Hepatocyte (in vitro differentiated cells): ENCODE measurements around the gene IL3RA.

Experiments used
- CTCF ChIP-seq: fragments of 200-600 bp; sonication (generic); IDR thresholded peaks from 2 replicates; pipeline ENCODE4 v1.5.1; 2016; ENCODE audit warnings: antibody characterized with exemption, mild to moderate bottlenecking; ENCODE audit not compliant: poor library complexity
- EZH2 ChIP-seq: fragments of 200-600 bp; sonication (generic); IDR thresholded peaks from 2 replicates; pipeline ENCODE4 v1.6.1; 2016; ENCODE audit warnings: antibody characterized with exemption, mild to moderate bottlenecking, borderline replicate concordance

DNA sequence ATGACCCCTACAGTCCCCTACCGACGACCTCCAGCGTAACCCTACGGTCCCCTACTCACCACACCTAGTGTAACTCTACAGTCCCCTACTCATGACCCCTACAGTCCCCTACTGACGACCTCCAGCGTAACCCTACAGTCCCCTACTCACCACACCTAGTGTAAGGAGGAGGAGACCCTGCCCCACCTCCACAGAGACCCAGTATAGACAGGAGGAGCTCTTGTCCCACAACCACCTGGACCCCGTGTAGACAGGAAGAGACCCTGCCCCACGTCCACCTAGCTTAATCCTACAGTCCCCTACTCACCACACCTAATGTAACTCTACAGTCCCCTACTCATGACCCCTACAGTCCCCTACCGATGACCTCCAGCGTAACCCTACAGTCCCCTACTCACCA is 41.0 kb upstream of the IL3RA start:
- no peak for TF ChIP-seq CTCF
- TF ChIP-seq EZH2 = no peak
